ENCODE results near the gene TIAM2.
"Not testable (repeated sequence)": the region's sequence is repeated elsewhere in the genome, so short reads cannot be mapped to it uniquely, and the experiment has no call there.

TIAM2 gene

DNA sequence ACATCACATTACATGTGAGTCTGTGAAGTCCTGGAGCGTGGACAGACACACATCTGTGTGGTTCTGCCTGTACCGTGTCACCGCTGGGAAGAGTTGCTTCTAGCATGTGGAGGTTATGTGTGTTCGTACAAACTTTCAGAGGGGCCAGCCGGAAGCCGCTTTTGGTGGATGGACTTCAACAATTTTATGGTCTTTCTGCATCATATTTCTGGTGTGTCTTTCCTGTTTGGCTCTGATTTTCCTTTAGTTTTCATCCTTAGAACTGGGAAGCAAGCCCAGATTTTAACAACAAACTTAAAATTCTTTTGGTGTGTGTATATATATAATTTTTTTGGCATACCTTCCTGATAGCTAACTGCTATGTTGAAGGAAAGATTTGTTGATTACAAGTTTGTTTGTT lies 71.2 kb downstream of the TIAM2 start:
- DNase-seq: no peak

- no peak for DNase-seq
Observed at GRCh38 chr6:155066921-155067680, 72.0 kb downstream of the TIAM2 start.

DNA sequence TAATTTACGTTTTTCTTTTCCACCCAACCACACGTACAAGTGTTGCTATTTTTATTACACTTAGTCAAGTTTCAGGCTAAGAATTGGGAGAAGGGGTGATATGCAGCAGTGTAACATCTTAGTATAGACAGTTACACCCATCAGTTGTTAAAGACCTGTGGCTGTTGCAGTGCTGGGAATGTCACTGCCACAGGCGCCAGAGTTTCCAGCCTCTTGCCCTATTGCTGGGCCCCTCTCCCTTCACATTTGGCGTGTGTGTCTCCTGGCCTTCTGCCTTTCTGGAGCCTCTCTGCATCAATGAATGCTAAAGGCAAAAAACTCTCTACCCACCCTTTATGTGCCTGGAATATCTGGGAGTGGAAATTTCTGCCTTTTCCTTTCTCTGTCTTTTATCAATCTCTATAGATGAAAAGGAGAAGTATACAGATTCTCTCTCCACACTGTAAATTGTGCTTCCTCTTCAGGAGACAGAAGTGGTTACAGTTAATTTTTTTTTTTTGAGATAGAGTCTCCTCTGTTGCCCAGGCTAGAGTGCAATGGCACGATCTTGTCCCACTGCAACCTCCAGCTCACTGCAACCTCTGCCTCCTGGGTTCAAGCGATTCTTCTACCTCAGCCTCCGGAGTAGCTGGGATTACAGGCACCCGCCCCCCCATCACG lies 73.0 kb downstream of the TIAM2 start:
- no peak for DNase-seq

- DNase-seq: no peak
Observed at GRCh38 chr6:155069543-155069942, 74.4 kb downstream of the TIAM2 start.

DNA sequence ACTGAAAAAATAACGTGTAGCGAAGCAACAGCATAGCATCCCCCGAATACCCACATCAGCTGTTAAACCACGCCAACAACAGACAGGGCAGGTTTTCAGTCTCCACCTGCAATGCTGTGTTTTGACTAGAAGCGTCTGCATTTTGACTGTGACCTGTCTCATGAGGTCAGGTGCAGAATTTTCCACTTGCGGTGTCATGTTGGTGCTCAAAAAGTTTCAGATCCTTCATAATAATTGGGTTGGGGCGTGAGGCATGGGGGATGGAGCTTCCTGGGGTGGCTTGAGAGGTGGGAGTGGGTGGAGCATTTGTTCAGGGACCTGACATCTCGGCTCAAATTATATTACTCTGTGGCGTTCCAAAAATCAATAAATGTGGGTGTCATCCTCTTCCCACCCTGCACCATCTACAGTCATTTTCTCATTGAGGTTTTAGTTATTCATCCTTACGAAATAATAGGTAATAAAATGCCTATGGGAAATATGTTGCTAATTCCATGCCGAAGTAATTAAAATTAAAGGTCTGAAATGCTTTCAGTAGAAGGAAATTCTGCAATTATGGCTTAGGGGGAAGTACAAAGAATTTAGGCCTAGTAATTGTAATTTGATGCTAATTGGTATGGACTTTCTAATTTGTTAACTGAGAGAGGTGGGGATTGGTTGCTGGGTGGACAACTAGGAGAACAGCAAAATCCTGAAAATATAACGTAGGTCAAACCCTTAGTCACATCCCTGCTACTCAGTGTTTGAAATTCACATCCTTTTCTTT lies 81.0 kb downstream of the TIAM2 start:
- no peak for DNase-seq

DNA sequence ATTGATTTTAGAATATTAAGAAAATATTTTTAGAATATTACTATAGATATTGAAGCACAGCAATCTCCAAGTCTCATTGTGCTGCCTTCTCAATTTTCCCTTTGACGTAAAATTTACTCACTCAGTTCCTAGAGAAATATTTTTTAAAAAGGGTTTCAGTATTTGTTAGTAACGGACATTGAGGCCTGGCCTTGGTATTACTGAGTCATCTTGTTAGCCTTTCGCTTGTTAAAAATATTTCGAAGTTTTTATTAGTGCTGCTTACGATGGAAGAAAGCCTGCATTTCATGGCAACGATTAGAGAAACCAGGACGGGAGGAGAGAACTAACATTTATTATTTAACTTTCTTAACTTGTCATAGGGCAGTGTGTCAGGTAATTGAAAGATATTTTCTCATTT lies 82.2 kb downstream of the TIAM2 start:
- no peak for DNase-seq

DNA sequence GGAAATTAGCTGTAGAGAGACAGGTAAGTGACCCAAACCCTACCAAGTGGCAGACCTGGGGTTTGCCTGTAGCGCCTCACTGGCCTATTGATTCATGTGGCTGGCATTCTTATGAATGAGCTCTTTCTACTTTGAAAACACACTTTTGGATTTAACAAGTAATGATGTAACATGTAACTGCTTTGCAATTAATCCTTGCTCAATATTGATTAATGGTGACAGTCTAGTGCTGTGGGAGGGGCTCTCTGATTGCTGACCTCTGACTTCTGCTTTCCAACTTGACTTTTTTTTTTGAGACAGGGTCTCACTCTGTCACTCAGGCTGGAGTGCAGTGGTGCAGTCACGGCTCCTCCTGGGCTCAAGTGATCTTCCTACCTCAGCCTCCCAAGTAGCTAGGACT lies 82.7 kb downstream of the TIAM2 start:
- DNase-seq: no peak

GRCh38 chr6:155078331-155078745 lies 83.2 kb downstream of the TIAM2 start:
- DNase-seq: no peak

- DNase-seq: no peak
Observed at GRCh38 chr6:155079985-155080452, 84.9 kb downstream of the TIAM2 start.

- DNase-seq: no peak
Observed at GRCh38 chr6:155080881-155081845, 86.0 kb downstream of the TIAM2 start.

DNA sequence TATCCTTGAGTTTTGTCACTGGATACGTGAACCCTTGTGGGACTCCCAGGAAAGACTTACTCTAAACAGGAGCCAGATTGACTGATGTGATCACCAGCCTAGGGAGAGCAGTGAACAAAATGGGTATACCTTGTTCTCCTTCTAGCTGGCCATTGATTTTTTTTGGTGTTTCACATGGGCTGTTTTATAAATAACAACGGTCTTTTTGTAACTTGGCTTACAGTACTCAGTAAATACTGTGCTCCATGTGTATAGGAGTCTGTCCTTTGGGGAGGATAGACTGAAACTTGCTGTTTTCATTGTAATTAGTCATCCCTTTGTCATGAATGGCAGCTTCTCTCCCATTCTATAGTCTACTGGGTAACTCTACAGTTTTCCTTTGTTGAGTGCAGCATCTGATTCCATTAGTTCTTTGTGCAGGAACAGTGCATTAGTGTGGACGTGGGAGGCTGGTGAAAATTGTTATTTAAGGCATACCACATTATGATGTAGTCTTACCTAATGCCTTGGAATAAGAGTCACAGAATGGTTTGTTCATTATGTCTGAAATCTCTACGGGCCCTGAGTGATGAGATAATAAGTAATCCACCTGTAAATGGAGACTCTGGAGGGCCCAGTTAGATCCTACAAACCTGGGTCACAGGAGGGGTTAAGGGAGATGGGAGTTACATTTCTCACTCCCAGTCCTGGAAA lies 89.5 kb downstream of the TIAM2 start:
- no peak for DNase-seq

- no peak for DNase-seq
Observed at GRCh38 chr6:155085582-155086257, 90.6 kb downstream of the TIAM2 start.

DNA sequence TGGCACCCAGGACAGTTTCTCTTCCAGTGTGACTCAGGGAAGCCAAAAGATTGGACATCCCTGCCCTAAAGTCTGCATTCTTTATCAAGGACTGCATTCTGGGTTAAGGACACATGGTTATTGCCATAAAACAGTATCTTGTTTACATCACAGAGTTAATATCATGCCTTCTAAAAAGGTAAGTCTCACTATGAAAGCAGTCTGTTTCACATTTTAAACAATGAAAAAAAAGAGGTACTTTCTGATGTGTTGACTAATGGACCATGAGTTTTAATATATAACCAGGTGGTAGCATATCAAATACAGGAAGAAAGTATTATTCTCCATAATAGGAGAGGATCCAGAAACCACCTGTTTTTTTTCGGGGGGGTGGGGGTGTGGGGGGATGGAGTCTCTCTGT lies 93.7 kb downstream of the TIAM2 start:
- no peak for DNase-seq

DNA sequence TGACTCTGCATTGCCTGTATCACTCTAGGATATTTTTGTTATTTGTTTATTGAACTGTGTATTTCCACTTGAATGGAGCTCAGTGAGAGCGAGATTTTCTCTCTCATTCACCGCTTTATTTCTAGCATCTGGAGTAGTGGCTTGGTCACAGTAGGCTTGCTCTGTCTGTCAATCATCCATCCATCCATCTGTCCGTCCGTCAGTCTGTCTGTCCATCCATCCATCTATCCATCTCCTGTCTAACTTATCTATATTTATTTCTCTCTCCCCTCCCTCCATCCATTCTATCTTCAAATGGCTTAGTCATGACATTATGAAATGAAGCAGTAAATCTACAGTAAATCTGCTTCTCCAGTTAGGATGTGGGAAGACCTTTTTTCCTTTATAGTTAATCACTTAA lies 94.6 kb downstream of the TIAM2 start:
- no peak for DNase-seq

GRCh38 chr6:155090166-155090565 lies 95.1 kb downstream of the TIAM2 start:
- DNase-seq: no peak

- no peak for DNase-seq
Observed at GRCh38 chr6:155091756-155092155, 96.6 kb downstream of the TIAM2 start.

DNA sequence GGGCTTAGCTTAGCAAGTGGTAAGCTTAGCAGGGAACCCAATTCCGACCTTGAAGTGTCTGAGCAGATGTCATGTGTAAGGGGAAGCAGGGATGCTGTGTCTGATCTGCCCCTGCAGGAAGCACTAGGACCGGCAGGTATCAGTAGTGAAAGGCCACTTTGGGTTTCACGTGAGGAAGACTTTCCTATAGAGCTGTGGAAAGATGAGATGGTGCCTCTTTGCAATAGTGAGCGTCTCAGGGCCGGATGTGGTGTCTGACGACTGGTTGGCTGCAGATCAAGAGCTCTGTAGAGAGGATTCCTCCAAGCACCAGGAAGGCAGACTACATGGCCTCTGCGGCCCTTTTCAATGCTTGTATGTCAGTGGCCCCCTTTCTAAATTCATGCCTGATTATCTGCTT lies 98.3 kb downstream of the TIAM2 start:
- DNase-seq: no peak

DNA sequence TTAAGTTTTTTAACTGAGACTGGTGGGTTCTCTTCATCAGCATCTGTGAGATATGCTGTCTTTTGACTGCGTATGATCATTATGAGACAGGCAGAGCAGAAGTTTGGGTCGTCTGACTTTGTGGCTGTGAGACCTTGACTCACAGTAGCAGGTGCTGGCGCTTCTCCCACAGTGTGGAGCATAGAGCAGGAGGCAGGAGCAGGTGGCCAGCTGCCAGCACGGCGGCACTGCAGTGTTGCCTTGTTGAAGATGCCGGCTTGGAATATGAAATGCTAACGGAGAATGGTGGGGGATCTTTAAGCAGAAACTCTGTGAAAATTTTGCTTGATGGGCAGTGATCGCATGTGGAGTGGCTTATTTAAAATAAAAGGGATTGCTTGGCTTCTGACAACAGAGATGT lies 105.0 kb downstream of the TIAM2 start:
- peak; percentile 27 for DNase-seq

DNA sequence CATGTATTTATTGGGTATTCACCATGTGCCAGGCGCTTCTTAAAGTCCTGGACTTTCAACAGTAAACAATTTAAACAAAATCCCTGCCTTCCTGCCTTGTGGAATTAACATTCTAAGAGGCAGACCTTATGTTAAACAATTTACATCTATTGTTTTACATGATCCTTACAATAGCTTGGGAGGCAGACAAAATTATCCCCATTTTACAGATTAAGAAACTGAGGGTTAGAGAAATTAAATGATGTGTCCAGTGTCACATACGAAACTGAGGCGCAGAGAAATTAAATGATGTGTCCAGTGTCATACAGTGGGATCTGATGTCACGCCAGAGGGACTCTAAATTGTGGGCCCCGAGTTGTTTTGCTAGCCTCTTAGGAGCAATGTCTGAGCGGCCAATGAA lies 105.5 kb downstream of the TIAM2 start:
- DNase-seq: no peak

GRCh38 chr6:155103083-155103645 lies 108.0 kb downstream of the TIAM2 start:
- not testable (repeated sequence) for DNase-seq

- no peak for DNase-seq
Observed at GRCh38 chr6:155103816-155104366, 108.8 kb downstream of the TIAM2 start.

Data from NCI-H510A (cell line).